ENCODE measurements around the gene TMED1. TPM values are rescaled to one million over a fixed set of nuclear protein-coding genes. Genes with fewer than 3 reads are reported as not detected.

TMED1 gene
- total and polyA plus RNA-seq, 2 experiments from 2014 or later = 29.7 to 37.2 TPM

GRCh38 chr19:10784257-10784656, 51.8 kb downstream of the TMED1 start:
- Mint-ChIP-seq H3K4me1 (no peaks in the 10 kb centered on the region), H3K36me3 (ENCODE audit: low read depth) (peaks cover 69% of the 10 kb centered on the region), H3K9me3 (no peaks in the 10 kb centered on the region), H3K27ac (no peak overlapping the region), H3K4me3 (no peak overlapping the region; the same call in 2 of the 3 replicates), H3K27me3 (ENCODE audit: insufficient read depth, low read depth, poor library complexity) (peaks cover 9% of the 10 kb centered on the region)
- TF ChIP-seq ZNF114 (CRISPR knock-in tag; IDR thresholded peaks at IDR 0.05) (no peak), POLR2AphosphoS5 (IDR thresholded peaks at IDR 0.05; ENCODE audit: low read depth) (no peak), EZH2phosphoT487 (IDR thresholded peaks at IDR 0.05; ENCODE audit: unreplicated experiment) (no peak), STAT1 (IDR thresholded peaks at IDR 0.05; ENCODE audit: unreplicated experiment) (no peak), JUNB (IDR thresholded peaks at IDR 0.05; ENCODE audit: unreplicated experiment) (no peak), CREB1 (CRISPR knock-in tag; IDR thresholded peaks at IDR 0.05; ENCODE audit: low read depth) (no peak), ZNF462 (CRISPR knock-in tag; IDR thresholded peaks at IDR 0.05) (no peak), ZNF331 (CRISPR knock-in tag; IDR thresholded peaks at IDR 0.05; ENCODE audit: low read depth) (no peak), REST (IDR thresholded peaks at IDR 0.05; ENCODE audit: unreplicated experiment) (no peak), CTCF (conservative IDR thresholded peaks at IDR 0.05; ENCODE audit: low read depth in 2 of 2) (no peak), ETS1 (IDR thresholded peaks at IDR 0.05) (no peak)
- H2AFZ ChIP-seq = no peak overlapping the region
- H3K27me3 ChIP-seq (ENCODE audit: insufficient read depth) = no peaks in the 10 kb centered on the region
- ATAC-seq = no peak
- H4K20me1 ChIP-seq (replicated peaks; ENCODE audit: insufficient read depth) = no peaks in the 10 kb centered on the region
- H3K4me1 ChIP-seq (ENCODE audit: insufficient read depth) = no peaks in the 10 kb centered on the region
- no peak overlapping the region for H3K4me2 ChIP-seq
- DNase-seq (ENCODE audit: low spot score) = no peak
- H3K9me2 ChIP-seq (ENCODE audit: insufficient read depth) = no peaks in the 10 kb centered on the region
- no peak overlapping the region for H3K27ac ChIP-seq (ENCODE audit: low read depth)
- H3K79me2 ChIP-seq (replicated peaks; ENCODE audit: insufficient read depth) = no peaks in the 10 kb centered on the region
- H3K4me3 ChIP-seq = no peak overlapping the region
- H3F3A ChIP-seq (replicated peaks; ENCODE audit: low read depth) = 0 out of 2 replicates have a peak, but pooled peaks cover 7% of the 10 kb centered on the region
- peaks cover 10% of the 10 kb centered on the region for H3K36me3 ChIP-seq (ENCODE audit: insufficient read depth)
